Hepatocyte (in vitro differentiated cells): ENCODE data around the gene RECQL. TPM values are rescaled to one million over a fixed set of nuclear protein-coding genes. Genes with fewer than 3 reads are reported as not detected.

Experiments
- DNase-seq: peaks from one replicate; pipeline ENCODE4 v3.0.0-alpha.2; 2016; ENCODE audit warnings: low spot score
- H2AFZ ChIP-seq: fragments of 200-600 bp; sonication (generic); 2 replicates; pipeline ENCODE4 v1.6.0; 2016; ENCODE audit warnings: antibody characterized with exemption, mild to moderate bottlenecking
- H3K27ac ChIP-seq: fragments of 200-600 bp; sonication (generic); 2 replicates; pipeline ENCODE4 v1.5.1; 2016; ENCODE audit warnings: mild to moderate bottlenecking
- H3K27me3 ChIP-seq: fragments of 200-600 bp; sonication (generic); 2 replicates; pipeline ENCODE4 v1.6.1; 2016
- H3K36me3 ChIP-seq: fragments of 200-600 bp; sonication (generic); replicated peaks from 2 replicates; pipeline ENCODE4 v1.5.1; 2016; ENCODE audit warnings: low read depth; ENCODE audit not compliant: insufficient read depth
- H3K4me1 ChIP-seq: fragments of 200-600 bp; sonication (generic); 2 replicates; pipeline ENCODE4 v1.5.1; 2016; ENCODE audit warnings: mild to moderate bottlenecking, moderate library complexity; ENCODE audit not compliant: insufficient read depth
- H3K4me2 ChIP-seq: fragments of 200-600 bp; sonication (generic); 2 replicates; pipeline ENCODE4 v1.6.0; 2016
- H3K4me3 ChIP-seq: fragments of 200-600 bp; sonication (generic); 2 replicates; pipeline ENCODE4 v1.5.1; 2016; ENCODE audit warnings: mild to moderate bottlenecking
- H3K79me2 ChIP-seq: fragments of 200-600 bp; sonication (generic); 2 replicates; pipeline ENCODE4 v1.6.0; 2017; ENCODE audit warnings: mild to moderate bottlenecking
- H3K9me2 ChIP-seq: fragments of 200-600 bp; sonication (generic); replicated peaks from 2 replicates; pipeline ENCODE4 v1.6.0; 2017; ENCODE audit warnings: mild to moderate bottlenecking; ENCODE audit not compliant: insufficient read depth
- H3K9me3 ChIP-seq: fragments of 200-600 bp; sonication (generic); 2 replicates; pipeline ENCODE4 v1.5.1; 2016; ENCODE audit warnings: low read depth, mild to moderate bottlenecking
- H4K20me1 ChIP-seq: fragments of 200-600 bp; sonication (generic); 2 replicates; pipeline ENCODE4 v1.6.0; 2016; ENCODE audit warnings: mild to moderate bottlenecking; ENCODE audit not compliant: insufficient read depth, poor library complexity, severe bottlenecking
- EZH2 ChIP-seq: fragments of 200-600 bp; sonication (generic); IDR thresholded peaks from 2 replicates; pipeline ENCODE4 v1.6.1; 2016; ENCODE audit warnings: antibody characterized with exemption, mild to moderate bottlenecking, borderline replicate concordance
- EZH2phosphoT487 ChIP-seq: fragments of 200-600 bp; sonication (generic); IDR thresholded peaks from one replicate; pipeline ENCODE4 v1.6.1; 2018; ENCODE audit warnings: antibody characterized with exemption, mild to moderate bottlenecking, low read depth, moderate library complexity; ENCODE audit not compliant: unreplicated experiment, severe bottlenecking
- WGBS: methylation state at CpG from one replicate; pipeline ENCODE4 v1.1.6; 2016; ENCODE audit warnings: low lambda C conversion rate; ENCODE audit errors: missing lambda C conversion rate; 5-methylcytosine and 5-hydroxymethylcytosine counted together
- polyA plus RNA-seq: library from polyadenylated mRNA; unstranded; fragments of >200 nt; fragmentation: Nextera tagmentation; extraction: Ambion mirVana; gene quantifications from 2 replicates; pipeline ENCODE4 v1.2.1, GENCODE V29; 2016
- total RNA-seq: library from RNA; depleted of rRNA; stranded (reverse); fragments of >200 nt; gene quantifications from 2 replicates; pipeline ENCODE4 v1.2.3, GENCODE V29; 2014
- TF ChIP-seq, protein P1 (sequence below): fragments of 200-600 bp; sonication (generic); IDR thresholded peaks from 2 replicates; pipeline ENCODE4 v1.5.1; 2016; ENCODE audit warnings: antibody characterized with exemption, mild to moderate bottlenecking; ENCODE audit not compliant: poor library complexity

RECQL gene
- total and polyA plus RNA-seq, 2 experiments from 2014 or later = 15.5 to 40.6 TPM

DNA sequence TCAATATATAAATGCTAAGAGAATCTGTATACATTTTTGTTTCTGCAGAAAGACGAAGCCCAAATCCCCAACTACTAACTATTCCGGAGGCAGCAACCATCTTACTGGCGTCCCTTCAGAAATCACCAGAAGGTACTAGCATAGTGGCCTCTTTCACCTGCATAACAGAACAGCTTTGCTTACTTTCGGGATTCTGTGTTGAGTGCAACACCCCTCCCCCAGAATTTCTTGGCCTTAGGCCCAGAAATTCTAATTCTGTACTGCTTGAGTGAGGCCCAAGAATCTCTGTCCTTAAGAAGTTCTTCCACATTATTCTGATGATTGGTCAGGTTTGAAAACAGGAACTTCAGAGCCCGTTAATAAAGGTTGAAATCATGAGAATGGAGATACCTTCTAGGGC is 27.5 kb upstream of the RECQL start:
- no peaks in the 10 kb centered on the region for H3K36me3 ChIP-seq
- WGBS = 72% methylated on average over 5 of the region's 5 CpGs
- no peak for TF ChIP-seq EZH2phosphoT487
- TF ChIP-seq EZH2 = no peak
- TF ChIP-seq, protein P1, sequence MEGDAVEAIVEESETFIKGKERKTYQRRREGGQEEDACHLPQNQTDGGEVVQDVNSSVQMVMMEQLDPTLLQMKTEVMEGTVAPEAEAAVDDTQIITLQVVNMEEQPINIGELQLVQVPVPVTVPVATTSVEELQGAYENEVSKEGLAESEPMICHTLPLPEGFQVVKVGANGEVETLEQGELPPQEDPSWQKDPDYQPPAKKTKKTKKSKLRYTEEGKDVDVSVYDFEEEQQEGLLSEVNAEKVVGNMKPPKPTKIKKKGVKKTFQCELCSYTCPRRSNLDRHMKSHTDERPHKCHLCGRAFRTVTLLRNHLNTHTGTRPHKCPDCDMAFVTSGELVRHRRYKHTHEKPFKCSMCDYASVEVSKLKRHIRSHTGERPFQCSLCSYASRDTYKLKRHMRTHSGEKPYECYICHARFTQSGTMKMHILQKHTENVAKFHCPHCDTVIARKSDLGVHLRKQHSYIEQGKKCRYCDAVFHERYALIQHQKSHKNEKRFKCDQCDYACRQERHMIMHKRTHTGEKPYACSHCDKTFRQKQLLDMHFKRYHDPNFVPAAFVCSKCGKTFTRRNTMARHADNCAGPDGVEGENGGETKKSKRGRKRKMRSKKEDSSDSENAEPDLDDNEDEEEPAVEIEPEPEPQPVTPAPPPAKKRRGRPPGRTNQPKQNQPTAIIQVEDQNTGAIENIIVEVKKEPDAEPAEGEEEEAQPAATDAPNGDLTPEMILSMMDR = no peak
- no peaks in the 10 kb centered on the region for H3K79me2 ChIP-seq
- DNase-seq = no peak
- H3K9me3 ChIP-seq = no peaks in the 10 kb centered on the region
- H3K9me2 ChIP-seq = no peaks in the 10 kb centered on the region
- no peaks in the 10 kb centered on the region for H3K4me1 ChIP-seq
- H2AFZ ChIP-seq = no peak overlapping the region
- peaks cover 45% of the 10 kb centered on the region for H3K27me3 ChIP-seq
- no peak overlapping the region for H3K4me3 ChIP-seq
- no peak overlapping the region for H3K4me2 ChIP-seq
- H4K20me1 ChIP-seq = no peaks in the 10 kb centered on the region
- H3K27ac ChIP-seq = no peak overlapping the region

DNA sequence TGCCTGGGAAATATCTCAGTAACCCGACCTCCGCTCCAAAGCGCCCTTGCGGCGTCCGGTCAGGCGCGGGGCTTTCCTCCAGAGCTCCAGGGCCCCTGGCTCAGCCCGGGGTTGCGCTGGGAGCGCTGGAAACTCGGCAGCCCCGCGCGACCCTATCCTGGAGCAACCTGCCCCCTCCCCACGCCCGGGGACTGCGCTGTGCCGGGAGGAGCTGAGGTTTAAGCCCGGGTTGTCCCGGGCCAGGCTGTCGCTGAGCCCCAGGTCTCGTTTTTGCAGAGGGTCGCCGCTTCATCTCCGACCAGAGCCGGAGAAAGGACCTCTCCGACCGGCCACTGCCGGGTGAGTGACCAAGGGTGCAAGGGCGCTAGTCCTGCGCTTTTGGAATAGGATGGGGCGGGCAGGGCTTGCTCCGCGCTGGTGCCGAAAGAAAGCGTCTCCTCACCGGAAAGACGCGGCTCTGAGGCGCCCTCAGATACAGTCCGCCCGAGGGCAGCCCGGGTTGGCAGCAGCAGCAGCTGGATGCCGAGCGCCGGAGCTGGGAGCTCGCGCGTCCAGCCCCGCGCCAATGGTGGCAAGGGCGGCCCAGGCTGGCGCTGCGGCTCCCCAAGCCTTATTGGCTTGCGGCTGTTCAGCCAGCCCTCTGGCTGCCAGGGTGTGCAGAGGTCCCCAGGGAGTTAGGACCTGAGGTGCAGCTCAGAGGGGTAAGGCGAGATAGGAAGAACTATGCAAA is 26.2 kb upstream of the RECQL start:
- no peaks in the 10 kb centered on the region for H3K9me2 ChIP-seq
- peak overlapping the region; percentile 82 for H2AFZ ChIP-seq
- no peaks in the 10 kb centered on the region for H3K79me2 ChIP-seq
- no peaks in the 10 kb centered on the region for H3K4me1 ChIP-seq
- no peak overlapping the region for H3K27ac ChIP-seq
- H4K20me1 ChIP-seq = no peaks in the 10 kb centered on the region
- peaks cover 45% of the 10 kb centered on the region for H3K27me3 ChIP-seq
- peak overlapping the region; percentile 99 for H3K4me2 ChIP-seq
- no peak for TF ChIP-seq EZH2phosphoT487
- TF ChIP-seq EZH2 = no peak
- TF ChIP-seq, protein P1 = no peak
- DNase-seq = peak; percentile 73
- peak overlapping the region; percentile 90 for H3K4me3 ChIP-seq
- H3K9me3 ChIP-seq = no peaks in the 10 kb centered on the region
- H3K36me3 ChIP-seq = no peaks in the 10 kb centered on the region
- under 1% methylated on average over 55 of the region's 57 CpGs for WGBS

DNA sequence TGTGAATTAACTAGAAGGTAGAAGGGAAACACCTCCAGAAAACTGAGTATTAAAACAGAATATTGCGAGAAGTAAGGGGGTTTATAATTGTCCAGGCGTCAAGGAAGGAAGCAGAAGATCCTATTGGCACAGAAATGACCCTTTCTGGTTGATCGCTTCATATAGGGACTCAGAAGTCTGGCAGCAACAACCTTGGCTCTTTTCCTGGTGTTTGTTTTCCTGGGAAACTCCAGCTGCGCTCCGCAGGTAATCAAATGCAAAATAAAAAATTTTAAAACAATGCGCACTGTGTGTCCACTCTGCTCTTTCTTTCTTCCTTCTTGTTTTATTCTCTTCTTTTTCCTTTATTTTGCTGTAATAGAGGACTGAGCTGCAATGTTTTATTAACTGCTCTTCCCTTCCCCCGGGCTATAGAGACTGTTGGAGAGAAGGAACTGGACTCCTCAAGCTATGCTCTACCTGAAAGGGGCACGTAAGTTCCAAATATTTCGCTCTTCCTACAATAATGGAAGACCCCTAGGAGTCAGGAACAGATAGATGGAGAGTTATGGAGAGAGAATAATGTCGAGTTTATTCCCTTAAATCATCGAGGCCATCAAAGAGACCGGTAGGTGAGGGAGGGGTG is 25.4 kb upstream of the RECQL start:
- Histone ChIP-seq H3K4me3 (peak overlapping the region; percentile 90), H3K36me3 (no peaks in the 10 kb centered on the region), H3K27me3 (peaks cover 44% of the 10 kb centered on the region), H3K27ac (no peak overlapping the region), H3K4me2 (peak overlapping the region; percentile 99), H3K9me2 (no peaks in the 10 kb centered on the region), H3K79me2 (no peaks in the 10 kb centered on the region), H4K20me1 (no peaks in the 10 kb centered on the region), H3K9me3 (no peaks in the 10 kb centered on the region), H3K4me1 (no peaks in the 10 kb centered on the region), H2AFZ (peak overlapping the region; percentile 82)
- DNase-seq = no peak
- TF ChIP-seq EZH2 (no peak), EZH2phosphoT487 (no peak)
- TF ChIP-seq, protein P1 = no peak
- 44% methylated on average over 12 of the region's 12 CpGs for WGBS
